ENCODE results near the gene PCDH1. TPM values are rescaled to one million over a fixed set of nuclear protein-coding genes. Genes with fewer than 3 reads are reported as not detected.

PCDH1 gene
- total RNA-seq, 1 experiment from 2014 or later = 127 TPM

DNA sequence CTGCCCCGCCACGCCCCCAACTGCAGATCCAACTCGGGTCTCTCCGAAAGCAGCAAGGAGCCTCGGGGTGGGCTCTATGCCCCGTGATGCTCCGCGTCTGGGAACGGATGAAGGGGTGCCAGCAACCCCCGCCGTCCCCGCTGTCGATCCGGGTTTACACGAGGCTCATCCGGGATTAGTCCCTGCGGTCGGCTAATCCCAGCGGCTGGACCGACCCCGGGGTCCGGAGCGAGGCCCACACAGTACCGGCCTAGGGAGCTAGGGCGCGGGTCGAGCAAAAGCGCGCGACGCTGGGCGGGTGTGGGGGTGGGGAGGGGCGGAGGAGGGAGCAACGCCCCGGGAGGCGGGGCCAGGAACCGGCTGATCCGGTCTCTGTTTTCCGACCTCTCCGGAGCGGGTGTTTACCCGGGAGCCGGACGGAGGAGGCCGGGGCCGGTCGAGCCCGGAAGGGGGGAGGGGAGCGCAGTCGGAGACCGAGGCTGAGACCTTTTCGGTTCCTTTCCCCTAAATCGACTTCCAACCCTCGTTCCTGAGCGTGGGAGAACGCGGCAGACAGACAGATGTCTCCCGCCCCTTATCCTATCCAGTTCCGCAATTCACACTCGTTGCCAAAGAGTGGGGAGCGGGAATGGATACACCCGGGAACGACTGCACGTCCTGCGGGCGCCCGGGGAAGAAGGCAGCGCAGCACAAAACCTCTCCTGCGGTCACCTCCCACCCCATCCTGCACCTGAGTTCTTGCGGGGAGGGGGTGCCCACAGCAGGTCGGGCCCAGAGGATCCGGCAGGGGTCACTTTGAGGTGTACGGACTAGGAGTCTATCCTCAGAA, 28.6 kb downstream of the PCDH1 start:
- peak overlapping the region; percentile 74 for H3T11ph ChIP-seq (ENCODE audit: low read length)
- WGBS (ENCODE audit: extremely low coverage, insufficient read length, low lambda C conversion rate) = no CpG with 5 or more reads among the region's 73 CpGs
- peak overlapping the region; percentile 94 for H4K5ac ChIP-seq (ENCODE audit: insufficient read length, low read depth, low read length)
- peak overlapping the region; percentile 18; the same call in 1 of the 2 replicates for H3K4ac ChIP-seq (ENCODE audit: low read depth, low read length)
- no peaks in the 10 kb centered on the region for H4K20me1 ChIP-seq (ENCODE audit: control insufficient read depth, insufficient read depth, insufficient read length)
- H2BK120ac ChIP-seq (ENCODE audit: low read depth, low read length, poor library complexity, severe bottlenecking) = peak overlapping the region; percentile 79
- peak overlapping the region; percentile 89 for H4K91ac ChIP-seq (ENCODE audit: insufficient read length, low read depth, low read length)
- Mint-ChIP-seq H3K9me3 (no peaks in the 10 kb centered on the region; a peak in 1 of 5 replicates), H3K4me1 (peaks cover 62 to 74% of the 10 kb centered on the region in 2 experiments), H3K36me3 (ENCODE audit: insufficient read depth in 1 of 3, low read depth in 3 of 3) (peaks cover 15 to 28% (median 22%) of the 10 kb centered on the region in 3 experiments; a peak in 6 of 7 replicates), H3K4me3 (peak overlapping the region; percentile 74 to 87), H3K27me3 (ENCODE audit: low read depth) (no peaks in the 10 kb centered on the region), H3K27ac (peak overlapping the region; percentile 98 to 100 (median 99))
- H2AK5ac ChIP-seq (ENCODE audit: insufficient read length, low read length) = no peak overlapping the region
- no peaks in the 10 kb centered on the region for H3K27me3 ChIP-seq (ENCODE audit: insufficient read depth, low read length)
- H3K18ac ChIP-seq (ENCODE audit: insufficient read length, low read depth, low read length) = peak overlapping the region; percentile 96
- H3K23ac ChIP-seq (ENCODE audit: insufficient read length, low read depth, low read length) = no peak overlapping the region
- TF ChIP-seq, protein P1, sequence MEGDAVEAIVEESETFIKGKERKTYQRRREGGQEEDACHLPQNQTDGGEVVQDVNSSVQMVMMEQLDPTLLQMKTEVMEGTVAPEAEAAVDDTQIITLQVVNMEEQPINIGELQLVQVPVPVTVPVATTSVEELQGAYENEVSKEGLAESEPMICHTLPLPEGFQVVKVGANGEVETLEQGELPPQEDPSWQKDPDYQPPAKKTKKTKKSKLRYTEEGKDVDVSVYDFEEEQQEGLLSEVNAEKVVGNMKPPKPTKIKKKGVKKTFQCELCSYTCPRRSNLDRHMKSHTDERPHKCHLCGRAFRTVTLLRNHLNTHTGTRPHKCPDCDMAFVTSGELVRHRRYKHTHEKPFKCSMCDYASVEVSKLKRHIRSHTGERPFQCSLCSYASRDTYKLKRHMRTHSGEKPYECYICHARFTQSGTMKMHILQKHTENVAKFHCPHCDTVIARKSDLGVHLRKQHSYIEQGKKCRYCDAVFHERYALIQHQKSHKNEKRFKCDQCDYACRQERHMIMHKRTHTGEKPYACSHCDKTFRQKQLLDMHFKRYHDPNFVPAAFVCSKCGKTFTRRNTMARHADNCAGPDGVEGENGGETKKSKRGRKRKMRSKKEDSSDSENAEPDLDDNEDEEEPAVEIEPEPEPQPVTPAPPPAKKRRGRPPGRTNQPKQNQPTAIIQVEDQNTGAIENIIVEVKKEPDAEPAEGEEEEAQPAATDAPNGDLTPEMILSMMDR (conservative IDR thresholded peaks at IDR 0.05) = 0 out of 3 replicates have a peak, but pooled peaks have one; percentile 22
- H3K4me1 ChIP-seq (ENCODE audit: insufficient read depth, low read length) = peaks cover 25% of the 10 kb centered on the region
- H2BK12ac ChIP-seq (ENCODE audit: insufficient read length, low read depth, low read length) = peak overlapping the region; percentile 83
- H3K79me1 ChIP-seq (ENCODE audit: insufficient read depth, low read depth, low read length, poor library complexity, severe bottlenecking) = no peaks in the 10 kb centered on the region
- no peaks in the 10 kb centered on the region for H3K79me2 ChIP-seq (ENCODE audit: insufficient read depth, low read length)
- H3K9ac ChIP-seq (ENCODE audit: extremely low read depth, insufficient read length, low read length) = peak overlapping the region; percentile 97
- peak overlapping the region; percentile 95 for H3K14ac ChIP-seq (ENCODE audit: insufficient read depth, low read length)
- peak; percentile 93 for DNase-seq
- H4K8ac ChIP-seq (replicated peaks; ENCODE audit: insufficient read length, low read depth, low read length) = peak overlapping the region; percentile 25
- H2BK5ac ChIP-seq (ENCODE audit: insufficient read length, low read length) = peak overlapping the region; percentile 97
- H3K23me2 ChIP-seq (ENCODE audit: insufficient read length, low read depth, low read length, poor library complexity, severe bottlenecking) = peaks cover 12% of the 10 kb centered on the region
- peak overlapping the region; percentile 74 for H3K56ac ChIP-seq (ENCODE audit: insufficient read length, low read depth, low read length)
- no peak overlapping the region for H2BK20ac ChIP-seq (ENCODE audit: low read depth, low read length, poor library complexity, severe bottlenecking)
- H3K9me3 ChIP-seq (ENCODE audit: control insufficient read depth, low read depth, low read length) = no peaks in the 10 kb centered on the region
- H3K27ac ChIP-seq (ENCODE audit: insufficient read length, low read depth, low read length) = peak overlapping the region; percentile 97
- H2BK15ac ChIP-seq (ENCODE audit: low read depth, low read length) = no peak overlapping the region; the same call in 1 of the 2 replicates
- H2AFZ ChIP-seq (ENCODE audit: low read length) = no peak overlapping the region
- peak overlapping the region; percentile 75 for H3K4me2 ChIP-seq (ENCODE audit: insufficient read depth, insufficient read length, low read length)

Data from H9 (cell line).